HG02884 (cell line): Measurements from ENCODE around the gene MAPK8IP3.

Experiments
- ATAC-seq: cut with Tn5 transposase; IDR thresholded peaks from one replicate; pipeline ENCODE4 v1.9.1; 2021; ENCODE audit warnings: mild to moderate bottlenecking, moderate library complexity; ENCODE audit not compliant: unreplicated experiment

Gene MAPK8IP3

DNA sequence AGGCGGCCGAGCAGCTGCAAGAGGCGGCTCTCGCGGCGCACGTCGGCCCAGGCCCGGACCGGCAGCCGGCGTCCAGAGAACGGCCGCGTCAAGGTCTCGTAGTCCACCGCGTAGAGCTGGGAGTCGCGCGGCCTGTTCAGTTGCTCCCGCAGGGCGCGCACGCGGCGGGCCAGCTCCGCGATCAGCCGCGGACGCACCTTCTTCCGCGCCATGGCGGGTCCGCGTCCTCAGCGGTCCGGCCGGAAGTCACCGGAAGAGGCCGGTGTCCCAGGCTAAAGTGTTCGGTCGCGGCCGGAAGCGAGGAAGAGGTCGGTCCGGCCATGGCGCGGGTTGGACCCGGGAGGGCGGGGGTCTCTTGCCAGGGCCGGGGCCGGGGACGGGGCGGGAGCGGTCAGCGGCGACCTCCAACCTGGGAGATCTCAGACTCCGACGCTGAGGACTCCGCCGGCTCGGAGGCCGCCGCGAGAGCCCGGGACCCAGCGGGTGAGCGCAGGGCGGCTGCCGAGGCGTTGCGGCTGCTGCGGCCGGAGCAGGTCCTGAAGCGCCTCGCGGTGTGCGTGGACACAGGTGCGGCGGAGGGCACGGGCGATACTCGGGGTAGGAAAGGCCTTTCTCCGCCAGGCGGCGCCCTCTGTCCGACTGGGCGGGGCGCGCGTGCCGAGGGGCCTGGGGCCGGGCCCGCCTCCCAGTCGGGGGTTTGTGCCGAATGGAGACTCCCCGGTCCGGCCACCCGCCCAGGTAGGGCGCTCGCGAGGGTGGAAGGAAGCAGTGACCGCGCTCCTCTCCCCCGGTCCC is 67.1 kb downstream of the MAPK8IP3 start, which contains the start of gene MRPS34:
MRPS34 (minus strand) TSS at position 227 of the 795 bp plus-strand sequence; CDS start at position 212, 15 bp downstream.
- no peak for ATAC-seq

DNA sequence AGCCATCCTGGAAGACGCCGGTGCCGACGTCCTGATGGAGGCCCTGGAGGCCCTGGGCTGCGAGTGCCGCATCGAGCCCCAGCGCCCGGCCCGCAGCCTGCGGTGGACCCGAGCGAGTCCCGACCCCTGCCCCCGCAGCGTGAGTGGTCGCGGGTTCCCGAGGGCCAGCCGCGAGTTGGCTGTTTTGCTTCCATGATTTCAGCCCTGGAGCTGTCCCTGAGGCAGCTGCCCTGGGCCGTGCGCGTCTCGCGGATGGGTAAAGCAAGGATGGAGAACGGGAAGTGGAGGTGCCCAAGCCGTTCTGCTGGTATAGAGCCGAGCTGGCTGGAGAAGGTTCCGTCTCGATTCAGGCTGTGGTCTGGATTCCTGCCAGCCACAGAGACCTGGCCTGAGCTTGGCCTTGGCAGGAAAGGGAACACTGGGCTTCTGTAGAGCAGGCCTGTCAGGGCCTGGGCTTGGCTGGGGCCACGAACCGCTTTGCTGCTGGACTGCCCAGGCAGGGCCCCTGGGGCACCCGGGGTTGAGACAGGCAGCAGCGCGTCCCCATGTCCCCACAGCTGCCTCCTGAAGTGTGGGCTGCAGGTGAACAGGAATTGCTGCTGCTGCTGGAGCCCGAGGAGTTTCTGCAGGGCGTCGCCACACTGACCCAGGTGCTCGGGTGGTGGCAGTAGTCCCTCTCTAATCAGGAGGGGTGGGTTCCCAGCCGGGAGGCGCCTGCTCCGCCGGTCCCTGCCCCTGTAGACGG is 67.9 kb downstream of the MAPK8IP3 start:
- no peak for ATAC-seq

DNA sequence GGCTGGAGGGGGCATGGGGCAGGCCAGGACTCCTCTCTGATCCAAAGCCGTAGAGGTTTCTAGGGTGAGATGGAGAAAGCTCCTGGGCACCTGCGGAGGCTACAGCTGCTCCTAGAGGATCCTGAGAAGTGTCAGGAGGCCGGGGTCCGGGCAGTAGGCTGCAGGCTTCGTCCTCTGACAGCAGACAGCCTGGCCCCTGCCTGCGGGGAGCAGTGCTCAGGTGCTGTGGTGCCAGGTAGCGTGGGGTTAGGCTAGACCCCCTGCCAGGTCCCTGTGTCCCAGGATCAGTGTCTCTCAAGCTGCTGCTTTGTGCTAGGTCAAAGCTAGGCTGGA is 68.4 kb downstream of the MAPK8IP3 start:
- no peak for ATAC-seq

DNA sequence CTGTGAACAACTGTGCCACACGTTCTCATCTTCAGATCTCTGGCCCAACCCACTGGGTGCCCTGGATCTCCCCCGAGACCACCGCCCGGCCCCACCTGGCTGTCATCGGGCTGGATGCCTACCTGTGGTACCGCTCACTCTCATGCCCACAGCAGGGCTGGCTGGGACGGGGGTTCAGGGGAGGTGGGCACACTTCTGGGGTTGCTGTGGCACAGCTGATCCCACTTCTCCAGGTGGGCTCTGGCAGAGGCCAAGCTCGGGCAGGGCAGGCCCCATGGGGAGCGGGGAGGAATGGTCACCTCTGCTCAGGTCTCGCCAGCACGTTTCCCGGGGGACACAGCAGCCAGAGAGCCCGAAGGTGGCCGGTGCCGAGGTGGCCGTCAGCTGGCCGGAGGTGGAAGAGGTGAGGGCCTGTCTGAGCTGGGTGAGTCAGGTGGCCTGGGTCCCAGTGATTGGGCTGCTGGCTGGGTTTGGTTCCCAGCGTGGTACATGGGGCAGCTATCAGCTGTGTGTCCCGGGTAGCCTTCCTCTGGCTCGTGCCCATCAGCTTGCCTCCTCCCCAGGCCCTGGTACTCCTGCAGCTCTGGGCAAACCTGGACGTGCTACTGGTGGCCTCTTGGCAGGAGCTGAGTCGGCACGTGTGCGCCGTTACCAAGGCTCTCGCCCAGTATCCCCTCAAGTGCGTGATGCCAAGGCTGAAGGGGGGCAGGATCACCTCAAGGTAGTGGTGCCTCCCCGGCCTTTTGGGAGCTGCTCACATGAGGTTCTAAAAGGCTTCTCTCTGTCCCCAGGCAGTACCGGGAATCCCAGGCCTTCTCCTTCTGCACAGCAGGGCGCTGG is 69.2 kb downstream of the MAPK8IP3 start:
- no peak for ATAC-seq

DNA sequence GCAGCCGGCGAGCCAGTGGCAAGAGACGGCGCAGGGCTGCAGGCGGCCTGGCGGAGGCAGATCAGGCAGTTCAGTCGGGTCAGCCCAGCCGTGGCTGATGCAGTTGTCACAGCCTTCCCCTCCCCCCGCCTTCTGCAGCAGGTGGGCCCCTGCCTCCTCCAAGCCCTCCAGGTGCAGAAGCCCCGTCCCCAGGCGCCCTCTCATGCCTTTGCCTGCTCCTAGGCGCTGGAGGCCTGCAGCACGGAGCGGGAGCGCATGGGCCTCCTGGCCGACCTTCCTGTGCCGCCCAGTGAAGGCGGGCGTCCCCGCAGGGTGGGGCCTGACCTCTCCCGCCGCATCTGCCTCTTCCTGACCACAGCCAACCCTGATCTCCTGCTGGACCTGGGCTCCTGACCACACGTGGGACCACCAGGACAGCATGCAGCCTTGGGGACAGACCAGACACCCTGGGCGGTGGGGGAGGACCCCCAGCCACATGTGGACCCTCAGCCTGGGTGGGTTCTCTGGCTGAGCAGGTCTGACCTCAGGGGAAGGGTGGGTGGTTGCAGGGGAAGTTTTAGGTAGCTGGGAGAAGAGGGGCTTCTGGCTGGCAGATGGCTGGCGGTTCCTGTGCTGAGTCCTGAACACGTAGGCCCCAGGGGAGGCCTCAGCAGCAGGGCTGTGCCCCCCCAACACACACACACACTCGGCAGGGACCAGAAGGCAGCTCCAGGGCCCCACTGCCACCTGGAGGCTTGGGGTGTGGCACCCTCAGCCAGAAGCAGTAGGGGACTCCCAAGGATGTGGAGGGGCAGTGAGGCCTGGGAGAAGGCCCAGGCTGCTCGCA is 70.1 kb downstream of the MAPK8IP3 start:
- no peak for ATAC-seq

DNA sequence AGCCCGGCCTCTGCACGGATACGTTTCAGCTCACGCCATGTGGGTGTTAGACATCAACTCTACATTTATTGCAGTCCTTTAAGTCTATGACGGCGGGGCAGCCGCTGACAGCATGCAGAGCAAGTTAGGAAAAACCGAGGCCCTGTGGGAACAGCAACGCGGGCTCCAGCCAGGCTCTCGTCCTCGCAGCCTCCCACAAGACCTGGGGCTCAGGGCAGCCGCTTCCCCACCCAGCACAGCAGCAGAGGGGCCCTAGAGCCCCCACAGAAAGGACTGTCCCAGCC is 70.6 kb downstream of the MAPK8IP3 start:
- ATAC-seq = no peak

DNA sequence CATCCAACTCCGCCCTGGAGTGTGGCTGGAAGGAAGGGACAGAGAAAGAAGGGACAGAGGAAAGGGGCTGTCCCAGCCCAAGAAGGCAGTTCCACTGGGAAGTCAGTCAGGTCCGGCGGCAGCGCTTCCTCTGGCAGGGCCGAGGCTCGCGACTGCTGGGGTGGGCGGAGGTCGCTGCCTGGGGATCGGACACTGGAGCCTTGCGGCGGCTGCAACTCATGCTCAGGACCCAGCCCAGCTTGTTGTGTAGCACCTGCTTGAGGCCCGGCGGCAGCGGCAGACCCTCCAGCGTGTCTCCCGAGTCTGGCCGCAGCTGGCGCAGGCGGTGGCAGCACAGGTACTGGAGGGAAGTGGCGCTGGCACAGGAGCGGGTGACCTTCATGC is 71.0 kb downstream of the MAPK8IP3 start:
- ATAC-seq = no peak

DNA sequence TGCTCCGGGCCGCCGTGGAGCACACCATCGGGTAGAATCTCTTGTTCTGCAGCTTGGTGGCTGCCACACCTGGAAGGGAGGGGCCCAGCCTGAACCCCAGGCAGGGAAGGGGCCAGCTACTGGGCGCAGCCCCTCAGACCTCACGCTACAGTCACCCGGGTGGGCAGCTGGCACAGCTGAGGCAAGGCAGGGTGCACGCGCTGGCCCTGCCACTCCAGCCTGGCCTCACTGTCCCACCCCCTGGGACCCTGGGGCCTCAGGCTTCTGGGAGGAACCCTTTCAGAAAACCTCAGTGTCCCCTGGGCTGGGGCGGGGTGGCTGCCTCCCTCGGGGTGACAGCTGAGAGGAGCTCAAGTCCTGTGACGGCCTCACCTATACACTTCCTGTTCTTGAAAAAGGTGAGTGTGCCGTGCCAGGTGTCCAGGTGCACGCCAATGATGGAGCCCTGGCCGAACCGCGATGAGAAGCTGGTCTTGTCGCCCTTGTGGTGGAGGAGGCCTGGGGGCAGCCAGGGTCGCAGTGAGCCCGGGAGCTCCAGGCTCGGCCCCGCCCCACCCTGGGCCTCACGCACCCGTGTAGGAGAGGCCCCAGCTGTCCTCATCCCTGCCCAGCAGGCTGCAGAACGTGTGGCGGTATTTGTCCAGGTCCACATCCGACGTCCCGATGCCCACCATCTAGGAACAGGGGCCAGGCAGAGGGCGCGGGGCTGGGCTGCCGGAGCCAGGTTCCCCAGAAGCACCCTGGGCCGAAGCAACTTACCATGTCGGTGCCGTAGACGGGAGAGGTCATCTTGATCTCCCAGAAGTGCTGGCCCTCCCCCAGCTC is 71.6 kb downstream of the MAPK8IP3 start:
- no peak for ATAC-seq

DNA sequence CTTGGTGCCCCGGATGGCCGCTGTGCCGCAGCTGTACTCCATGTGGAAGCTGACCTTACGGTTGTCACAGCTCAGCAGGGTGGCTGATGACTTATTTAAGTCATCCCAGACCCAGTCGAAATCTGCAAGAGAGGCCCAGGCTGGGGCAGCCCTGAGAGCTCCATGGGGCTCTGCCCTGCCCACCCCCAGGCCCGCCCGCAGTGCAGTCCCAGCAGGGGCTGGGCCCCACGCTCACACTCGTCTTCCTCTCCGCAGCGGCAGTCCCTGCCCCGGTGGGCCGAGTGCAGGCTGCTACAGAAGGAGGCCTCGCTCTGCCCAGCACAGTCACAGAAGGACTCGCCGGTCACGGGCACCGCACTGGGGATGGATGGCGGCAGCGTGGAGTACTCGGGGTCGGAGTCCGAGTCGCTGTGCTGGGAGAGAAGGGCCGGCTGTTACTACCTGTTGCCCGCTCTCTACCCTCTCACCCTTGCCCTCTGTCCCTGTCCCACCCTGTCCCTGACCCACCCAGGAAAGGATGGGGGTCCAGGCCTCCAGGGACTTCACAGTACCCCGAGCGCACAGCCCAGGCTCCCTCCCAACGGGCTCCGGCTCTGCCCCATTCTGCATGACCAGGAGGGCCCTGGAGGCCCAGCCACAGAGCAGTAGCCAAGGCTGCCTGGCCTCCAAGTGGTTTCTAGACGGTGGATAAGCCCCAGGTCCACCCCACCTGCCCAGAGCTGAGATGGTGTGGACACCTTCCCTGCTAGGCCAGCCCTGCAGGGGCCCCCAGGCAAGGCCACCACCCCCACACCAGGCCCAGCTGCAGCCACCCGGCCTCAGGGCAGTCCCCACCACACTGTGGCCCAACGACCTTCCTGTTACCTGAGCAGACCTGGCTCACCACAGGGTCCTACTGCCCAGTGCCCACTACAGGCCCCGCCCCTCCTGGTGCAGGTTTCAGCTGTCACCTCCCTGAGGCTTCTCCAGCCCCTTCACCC is 72.5 kb downstream of the MAPK8IP3 start:
- no peak for ATAC-seq

DNA sequence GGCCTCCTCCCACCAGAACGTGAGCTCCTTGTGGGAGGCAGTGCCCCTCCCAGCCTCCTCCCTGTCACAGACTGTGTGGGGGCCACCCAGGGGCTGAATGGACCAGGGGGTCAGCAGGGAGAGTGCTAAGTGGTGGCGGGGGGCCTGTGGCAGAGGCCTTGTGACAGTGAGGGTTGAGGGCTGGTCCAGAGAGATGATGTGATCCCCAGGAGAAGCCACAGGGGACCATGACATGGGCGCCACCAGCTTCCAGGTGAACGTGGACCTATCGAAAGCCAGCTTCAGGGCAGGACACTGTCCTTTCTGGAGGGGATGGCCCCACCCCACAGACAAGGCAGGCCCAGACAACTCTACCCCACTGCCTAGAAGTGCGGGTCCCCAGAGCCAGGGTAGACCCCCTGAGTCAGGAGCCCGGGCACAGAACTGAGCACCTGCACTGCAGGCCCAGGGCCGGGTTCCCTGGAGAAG is 73.3 kb downstream of the MAPK8IP3 start:
- no peak for ATAC-seq

DNA sequence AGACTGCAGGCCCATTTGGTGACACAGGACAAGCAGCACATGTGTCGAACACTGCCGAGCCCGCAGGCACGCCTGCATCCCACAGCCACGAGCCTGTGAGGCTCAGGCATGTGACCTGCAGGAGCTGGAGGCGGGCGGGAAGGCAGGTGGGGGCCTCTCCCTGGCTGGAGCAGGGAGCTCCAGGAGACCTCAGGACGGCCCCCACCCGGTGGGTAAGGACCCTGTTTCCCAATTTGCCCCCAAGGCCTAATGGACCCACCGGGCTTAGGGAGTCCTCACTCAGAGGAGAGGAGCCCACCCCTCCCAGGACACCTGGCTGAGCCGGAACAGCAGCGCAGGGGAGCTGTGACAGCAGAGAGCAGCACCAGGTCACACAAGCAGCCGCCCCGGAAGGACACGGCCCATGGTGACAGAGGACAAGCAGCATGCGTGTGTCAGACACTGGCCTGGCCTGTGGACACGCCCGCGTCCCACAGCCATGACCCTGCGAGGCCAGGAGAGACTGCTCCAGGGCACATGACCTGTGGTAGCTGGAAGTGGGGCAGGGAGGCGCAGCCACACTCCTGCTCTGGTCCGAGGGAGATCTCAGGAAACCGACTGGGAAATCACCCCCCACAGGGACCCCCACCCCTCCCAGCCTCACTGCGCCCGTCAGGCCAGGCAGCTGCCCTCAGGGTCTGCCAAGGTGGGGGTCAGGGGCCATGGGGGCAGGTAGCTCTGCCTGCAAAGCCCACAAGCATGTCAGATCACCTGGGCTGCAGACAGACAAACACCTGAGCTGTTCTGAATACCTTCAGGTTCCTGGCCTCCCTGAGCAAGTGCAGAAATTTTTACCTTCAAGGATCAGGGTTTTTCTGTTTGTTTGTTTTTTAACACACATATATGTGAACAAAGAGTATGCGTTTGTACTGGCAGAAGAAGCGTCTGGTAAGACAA is 74.0 kb downstream of the MAPK8IP3 start:
- ATAC-seq = no peak

DNA sequence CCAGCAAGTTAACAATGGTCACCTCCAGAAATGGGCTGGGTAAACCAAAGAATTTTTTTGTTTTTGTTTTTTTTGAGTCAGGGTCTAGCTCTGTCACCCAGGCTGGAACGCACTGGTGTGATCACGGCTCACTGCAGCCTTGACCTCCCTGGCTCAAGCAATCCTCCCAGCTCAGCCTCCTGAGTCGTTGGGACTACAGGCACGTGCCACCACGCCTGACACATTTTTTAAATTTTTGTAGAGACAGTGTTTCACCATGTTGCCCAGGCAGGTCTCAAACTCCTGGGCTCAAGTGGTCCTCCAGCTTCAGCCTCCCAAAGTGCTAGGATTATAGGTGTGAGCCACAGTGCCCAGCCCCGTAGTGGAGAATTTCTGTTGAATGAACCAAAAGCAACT is 74.7 kb downstream of the MAPK8IP3 start:
- no peak for ATAC-seq

DNA sequence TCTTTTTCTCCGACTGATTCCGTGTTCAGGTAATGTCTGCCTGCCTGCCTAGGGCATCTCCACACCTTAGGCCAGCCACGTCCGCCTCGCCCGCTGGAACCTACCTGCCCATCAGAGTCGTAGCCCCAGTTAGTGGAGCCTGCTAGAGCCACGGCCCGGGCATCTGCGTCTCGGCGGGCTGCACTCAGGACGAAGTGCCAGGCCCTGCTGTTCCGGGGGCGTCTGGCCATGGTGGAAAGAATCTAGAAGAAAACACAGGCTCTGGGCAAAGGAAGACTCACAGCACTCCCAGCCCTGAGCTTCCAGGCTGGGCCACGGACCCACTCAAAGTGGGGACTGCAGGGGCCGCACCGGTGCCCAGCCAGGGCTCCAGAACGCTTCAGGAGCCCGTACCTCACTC is 75.3 kb downstream of the MAPK8IP3 start:
- no peak for ATAC-seq

DNA sequence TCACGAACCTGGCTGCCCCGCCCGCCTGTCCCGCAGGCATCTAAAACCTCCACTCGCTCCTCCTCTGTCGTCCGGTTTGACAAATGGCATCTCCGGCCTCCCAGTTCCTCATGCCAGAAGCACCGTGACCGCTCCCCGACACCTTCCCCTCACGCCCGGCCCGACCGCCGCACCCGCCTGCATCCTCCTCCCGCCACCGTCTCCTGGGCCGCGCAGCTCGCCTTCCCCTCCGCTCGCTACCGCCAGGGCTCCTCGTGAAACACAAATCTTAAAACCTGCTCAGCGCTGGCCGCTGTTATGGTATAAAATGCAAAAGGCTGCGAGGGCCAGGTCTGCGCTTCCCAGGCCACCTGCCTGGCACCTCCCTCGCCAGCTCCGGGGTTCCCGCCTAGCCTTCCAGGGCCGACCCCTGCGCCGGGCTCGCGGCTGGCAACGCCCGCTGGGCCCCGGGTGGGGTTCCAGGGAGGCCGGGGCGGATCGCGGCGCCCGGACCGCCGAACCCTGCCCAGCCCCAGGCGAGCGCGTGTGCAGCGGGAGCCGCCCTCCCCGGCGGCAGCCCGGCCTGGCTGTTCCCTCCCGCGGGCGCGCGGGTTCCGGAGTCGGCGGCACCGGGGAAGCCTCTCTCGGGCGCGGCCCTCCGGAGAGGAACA is 75.9 kb downstream of the MAPK8IP3 start:
- peak; percentile 3 for ATAC-seq

DNA sequence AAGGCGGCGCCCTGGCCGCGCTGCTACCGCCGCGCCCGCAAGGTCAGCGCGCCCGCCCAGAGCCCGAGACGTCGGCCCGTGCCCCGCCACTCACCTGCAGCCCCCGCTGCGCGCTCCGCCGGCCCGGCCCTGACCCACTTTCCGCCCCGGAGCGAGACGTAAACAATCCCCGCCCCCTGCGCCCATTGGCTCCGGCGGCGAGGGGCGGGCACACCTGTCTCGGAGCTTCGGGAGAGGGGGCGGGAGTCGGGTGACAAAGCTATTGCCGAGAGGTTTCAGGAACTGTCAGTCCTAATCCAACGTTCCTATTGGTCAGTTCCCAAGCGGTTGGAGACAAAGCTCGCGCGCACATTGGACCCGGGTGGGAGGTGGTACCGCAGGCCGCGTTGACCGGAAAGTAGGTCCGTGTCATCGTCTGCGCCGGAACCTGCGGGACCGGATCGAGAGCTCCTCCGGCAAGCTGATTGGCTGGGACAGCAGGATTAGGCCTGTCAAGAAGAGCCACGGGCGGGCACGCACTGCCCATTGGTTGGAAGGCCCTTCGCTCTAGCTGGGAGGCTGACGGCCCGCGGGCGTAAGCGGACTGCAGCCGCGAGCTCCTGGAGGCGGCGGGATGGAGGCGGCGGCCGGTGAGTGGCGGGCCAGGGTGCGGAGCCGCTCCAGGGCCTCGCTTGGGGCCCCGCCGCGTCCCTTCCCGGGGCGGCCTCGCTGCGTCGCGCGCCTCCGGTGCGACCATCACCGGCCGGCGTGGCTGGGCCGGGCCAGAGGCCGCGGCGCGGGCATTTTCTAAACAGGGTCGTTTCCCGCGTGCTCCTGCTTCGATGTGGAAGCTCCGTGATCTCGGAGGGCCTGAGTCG is 76.6 kb downstream of the MAPK8IP3 start, which contains the start of the genes NUBP2 and SPSB3:
NUBP2 (plus strand) TSS at position 553 of the 857 bp plus-strand sequence; CDS start at position 614, 61 bp downstream.
SPSB3 (minus strand) TSS at position 164 of the 857 bp plus-strand sequence. CDS start 1,088 bp downstream, outside the sequence.
- ATAC-seq = peak; percentile 78
